22Rv1 (cell line): Measurements from ENCODE around the gene TMEM174.

Source experiments
- CTCF ChIP-seq: fragments of 450-650 bp; IDR thresholded peaks from 2 replicates; pipeline ENCODE4 v1.5.1; 2017; ENCODE audit warnings: mild to moderate bottlenecking
- ZFX ChIP-seq: fragments of 450-650 bp; IDR thresholded peaks from 2 replicates; pipeline ENCODE4 v1.6.1; 2017; ENCODE audit warnings: antibody characterized with exemption, borderline replicate concordance

DNA sequence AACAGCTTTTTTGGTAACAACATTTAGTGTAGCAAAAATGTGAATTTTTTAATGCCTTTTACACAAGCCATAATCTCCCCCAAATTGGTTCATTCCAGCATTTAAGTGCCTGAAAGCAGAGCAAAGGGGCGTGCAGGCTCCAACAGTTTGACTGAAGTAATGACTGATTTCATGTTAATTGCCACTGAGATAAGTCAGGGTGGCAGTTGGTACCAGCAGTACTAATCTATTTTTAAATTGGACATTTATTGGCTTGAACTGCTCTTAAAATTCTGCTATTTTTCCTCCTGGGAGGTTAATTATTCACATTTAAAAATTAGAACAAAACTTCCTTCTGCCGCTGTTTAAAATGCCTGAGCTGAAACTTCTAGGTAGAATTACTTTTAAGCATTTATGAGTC is 40.2 kb upstream of the TMEM174 start:
- no peak for TF ChIP-seq CTCF
- TF ChIP-seq ZFX = no peak
